ENCODE results near the gene TMEM51. TPM values are rescaled to one million over a fixed set of nuclear protein-coding genes. Genes with fewer than 3 reads are reported as not detected.

Gene TMEM51
- total RNA-seq: 2.8 TPM
- long read RNA-seq, partial matches to known transcripts: 0 of 1 reads
- long read RNA-seq, other reads (novel, unspliced or antisense): 0 of 1 reads

DNA sequence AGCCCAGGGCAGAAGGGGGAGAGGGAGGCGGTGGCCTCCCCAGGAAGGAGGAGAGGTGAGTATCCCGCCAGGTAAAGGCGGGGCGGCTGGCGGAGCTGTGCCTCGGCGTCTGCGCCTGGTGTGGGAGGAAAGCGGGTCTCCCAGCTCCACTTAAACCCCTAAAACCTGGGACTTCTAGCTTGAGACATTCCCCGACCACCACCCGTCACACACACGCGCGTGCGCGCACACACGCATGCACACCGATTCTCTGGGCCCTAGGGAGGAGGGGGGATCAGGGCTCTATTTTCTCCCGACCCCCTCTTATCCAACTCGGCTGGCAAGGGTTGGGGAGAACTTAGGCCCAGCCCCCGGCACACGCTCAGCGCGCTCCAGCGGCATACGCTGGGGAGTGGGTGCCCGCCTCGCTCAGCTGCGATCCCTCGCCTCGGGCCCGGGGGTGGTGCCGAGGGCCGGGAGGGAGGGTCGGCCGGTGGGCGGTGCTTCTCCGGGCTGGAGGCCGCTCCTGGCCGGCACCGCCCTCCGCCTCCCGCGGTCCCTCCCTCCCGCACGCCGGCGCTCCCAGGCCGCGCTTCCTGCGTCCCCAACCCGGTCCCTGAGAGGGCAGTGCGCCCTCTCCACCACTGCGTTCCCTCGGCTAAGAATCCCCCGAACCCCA lies at the start of gene TMEM51:
TSS of gene TMEM51 (plus strand) at position 564 of the 658 bp plus-strand sequence. CDS start 61,341 bp downstream, outside the sequence.
- intact Hi-C loops (cut with DNase I): loop anchor here (2.0 to 10.0 kb wide), 3 partner anchors 119 to 261 kb away; no protein-coding TSS in a partner anchor

GRCh38 chr1:15103906-15104305 lies 49.6 kb upstream of the TMEM51 start:
- intact Hi-C loops (cut with DNase I): no loop called here
- no peak for DNase-seq (ENCODE audit: low spot score)

More for the DNA sequence above, at the start of gene TMEM51:
- peak; percentile 82 for DNase-seq (ENCODE audit: low spot score)

DNA sequence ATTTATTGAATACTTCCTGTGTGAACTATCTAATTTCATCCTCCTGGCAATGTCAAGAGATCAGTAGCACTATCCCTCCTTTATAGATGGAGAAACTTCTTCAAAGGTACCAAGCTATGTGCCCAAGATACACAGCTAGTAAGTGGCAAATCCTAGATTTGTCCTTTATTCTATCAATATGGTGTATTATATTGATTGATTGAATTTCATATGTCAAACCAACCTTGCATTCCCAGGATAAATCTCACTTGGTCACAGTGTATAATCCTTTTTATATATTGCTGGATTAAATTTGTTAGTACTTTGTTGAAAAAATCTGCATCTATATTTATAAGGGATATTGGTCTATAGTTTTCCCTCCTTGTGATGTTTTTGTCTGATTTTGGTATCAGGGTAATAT lies 48.8 kb upstream of the TMEM51 start:
- no peak for DNase-seq (ENCODE audit: low spot score)
- intact Hi-C loops (cut with DNase I): no loop called here

DNA sequence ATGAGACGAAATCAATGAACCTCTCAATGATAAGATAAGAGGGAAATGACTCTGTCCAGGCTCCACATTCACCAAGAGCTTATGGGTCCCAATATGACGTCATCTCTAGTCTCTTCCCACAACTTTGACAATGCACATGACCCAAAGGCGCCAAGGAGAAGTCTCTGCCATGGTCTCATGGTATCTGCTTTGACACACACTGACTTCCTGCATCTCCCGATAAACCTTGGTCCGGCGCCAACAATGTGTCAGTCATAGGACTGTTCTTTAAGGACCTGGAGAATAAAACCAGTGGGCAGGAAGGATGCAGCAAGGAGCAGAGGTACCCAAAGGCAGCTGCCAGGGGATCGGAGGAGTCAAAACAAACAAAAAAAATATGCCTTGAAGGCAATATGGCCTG lies 46.9 kb upstream of the TMEM51 start:
- no peak for DNase-seq (ENCODE audit: low spot score)
- intact Hi-C loops (cut with DNase I): no loop called here

- intact Hi-C loops (cut with DNase I): no loop called here
Observed at GRCh38 chr1:15107058-15107687, 46.4 kb upstream of the TMEM51 start.

GRCh38 chr1:15107911-15108310 lies 45.6 kb upstream of the TMEM51 start:
- no peak for DNase-seq (ENCODE audit: low spot score)
- intact Hi-C loops (cut with DNase I): no loop called here

More at GRCh38 chr1:15107058-15107687, 46.4 kb upstream of the TMEM51 start:
- no peak for DNase-seq (ENCODE audit: low spot score)

GRCh38 chr1:15110128-15110866 lies 43.2 kb upstream of the TMEM51 start:
- no peak for DNase-seq (ENCODE audit: low spot score)

DNA sequence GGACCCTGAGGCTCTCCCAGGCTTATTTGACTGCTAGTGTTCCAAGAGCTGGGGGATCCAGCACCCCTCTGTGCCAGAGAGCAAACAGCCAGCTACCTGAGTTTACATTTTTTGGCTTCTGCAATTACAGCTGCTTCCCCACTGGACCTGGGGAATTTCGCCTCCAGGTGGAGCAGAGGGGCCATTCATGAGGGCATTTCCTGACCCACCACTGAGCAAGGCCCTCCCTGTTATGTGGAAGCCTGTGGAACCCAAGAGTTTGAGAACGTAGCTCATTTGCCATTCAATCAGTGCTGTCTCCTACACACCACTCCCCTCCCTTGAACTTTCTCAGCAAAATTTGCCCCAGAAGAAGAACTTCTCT lies 42.7 kb upstream of the TMEM51 start:
- intact Hi-C loops (cut with DNase I): no loop called here
- no peak for DNase-seq (ENCODE audit: low spot score)

More at GRCh38 chr1:15110128-15110866, 43.2 kb upstream of the TMEM51 start:
- intact Hi-C loops (cut with DNase I): no loop called here

- intact Hi-C loops (cut with DNase I): no loop called here
- DNase-seq (ENCODE audit: low spot score): no peak
Observed at GRCh38 chr1:15113146-15113545, 40.4 kb upstream of the TMEM51 start.

DNA sequence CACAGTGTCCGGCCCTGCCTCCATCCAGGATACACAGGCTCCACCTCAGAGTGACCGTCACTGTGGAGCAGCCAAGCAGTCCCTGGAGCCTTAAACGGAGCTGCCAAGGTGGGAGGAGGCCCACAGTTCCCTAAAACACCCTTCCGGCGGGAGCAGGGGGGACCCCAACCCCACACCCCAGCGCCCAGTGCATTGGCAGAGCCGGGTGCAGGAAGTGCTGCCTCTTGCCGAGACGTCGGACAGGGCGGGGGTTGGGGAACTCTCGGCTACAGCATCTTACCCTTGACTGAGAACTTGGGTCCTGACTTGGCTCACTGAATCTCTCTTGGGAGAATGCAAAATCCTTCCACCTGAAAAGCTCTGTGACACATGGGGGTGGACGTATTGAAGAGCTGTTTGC lies 38.7 kb upstream of the TMEM51 start:
- intact Hi-C loops (cut with DNase I): no loop called here
- DNase-seq (ENCODE audit: low spot score): no peak

GRCh38 chr1:15115542-15116330 lies 37.8 kb upstream of the TMEM51 start:
- no peak for DNase-seq (ENCODE audit: low spot score)
- intact Hi-C loops (cut with DNase I): no loop called here

GRCh38 chr1:15116966-15117365 lies 36.6 kb upstream of the TMEM51 start:
- no peak for DNase-seq (ENCODE audit: low spot score)
- intact Hi-C loops (cut with DNase I): no loop called here

DNA sequence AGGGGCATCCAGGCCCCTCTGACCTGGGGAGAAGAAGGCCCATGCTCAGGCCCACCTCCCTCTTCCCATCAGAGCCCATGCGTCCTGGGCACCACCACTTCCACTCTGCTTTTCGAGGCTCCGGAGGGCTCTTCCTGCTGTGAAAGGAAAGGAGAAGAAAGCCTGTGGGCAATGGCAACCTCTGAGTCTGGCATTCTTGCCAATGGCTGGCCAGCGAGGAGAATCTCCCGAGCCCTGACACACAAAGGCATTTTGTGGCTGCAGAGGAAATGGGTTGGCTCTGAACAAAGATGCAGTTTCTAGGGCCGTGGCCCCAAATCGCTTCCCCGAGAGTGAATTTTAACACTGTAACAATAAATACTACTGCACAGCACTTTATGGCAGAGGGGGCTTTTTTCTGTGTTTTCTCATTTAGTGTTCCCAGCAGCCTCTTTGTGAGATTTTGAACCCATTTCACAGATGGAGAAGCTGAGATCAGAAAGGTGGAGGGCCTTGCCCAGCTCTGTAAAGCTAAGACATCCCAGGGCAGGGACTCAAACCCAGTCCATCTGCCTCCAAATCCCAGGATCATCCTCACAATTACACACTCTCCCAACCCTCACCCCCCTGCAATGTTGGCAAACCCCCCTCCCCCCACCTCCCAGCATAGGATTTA lies 35.7 kb upstream of the TMEM51 start:
- intact Hi-C loops (cut with DNase I): no loop called here
- DNase-seq (ENCODE audit: low spot score): no peak

- DNase-seq (ENCODE audit: low spot score): no peak
- intact Hi-C loops (cut with DNase I): no loop called here
Observed at GRCh38 chr1:15118579-15118978, 35.0 kb upstream of the TMEM51 start.

- intact Hi-C loops (cut with DNase I): no loop called here
Observed at GRCh38 chr1:15120251-15120945, 33.1 kb upstream of the TMEM51 start.

DNA sequence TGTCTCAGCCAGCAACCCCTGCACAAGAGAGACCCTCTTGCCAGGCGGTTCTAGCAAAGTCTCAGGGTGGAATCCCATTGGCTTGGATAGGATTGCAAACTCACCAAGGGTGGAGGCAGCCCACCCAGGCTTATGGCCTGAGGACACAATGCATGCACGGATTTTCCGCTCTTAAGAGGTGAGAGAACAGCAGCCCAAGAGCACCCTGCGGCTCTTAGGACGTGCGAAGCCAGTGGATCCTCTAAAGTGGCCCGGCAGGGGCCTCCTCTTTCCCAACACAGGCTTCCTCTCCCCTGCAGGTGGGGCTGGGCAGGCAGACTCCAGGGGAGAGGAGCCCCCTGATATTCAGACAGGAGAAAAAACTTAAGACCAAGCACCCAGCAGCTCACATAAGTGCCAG lies 31.2 kb upstream of the TMEM51 start:
- intact Hi-C loops (cut with DNase I): no loop called here
- no peak for DNase-seq (ENCODE audit: low spot score)

More at GRCh38 chr1:15120251-15120945, 33.1 kb upstream of the TMEM51 start:
- DNase-seq (ENCODE audit: low spot score): no peak

DNA sequence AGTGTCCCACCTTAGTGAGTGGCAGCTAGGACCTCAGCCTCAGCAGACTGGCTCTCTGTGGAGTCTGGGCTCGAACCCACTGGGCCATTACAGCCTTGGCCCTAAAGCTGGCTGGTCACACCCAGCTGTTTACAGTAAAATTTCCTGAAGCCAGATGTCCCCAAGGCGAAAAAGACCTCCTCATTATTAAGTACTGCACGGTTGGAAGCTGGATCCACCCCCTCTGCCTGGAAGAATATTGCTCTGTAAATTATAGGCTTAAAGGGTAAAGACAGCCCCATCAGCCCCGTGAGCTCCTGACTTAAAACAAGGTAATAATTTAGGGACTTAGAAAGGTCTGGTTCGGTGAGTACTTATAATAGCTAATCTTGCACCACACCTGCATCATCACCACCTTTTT lies 30.3 kb upstream of the TMEM51 start:
- no peak for DNase-seq (ENCODE audit: low spot score)
- intact Hi-C loops (cut with DNase I): no loop called here

GRCh38 chr1:15123925-15124324 lies 29.6 kb upstream of the TMEM51 start:
- intact Hi-C loops (cut with DNase I): no loop called here
- DNase-seq (ENCODE audit: low spot score): no peak
